Activated CD8-positive, alpha-beta memory T cell treated with anti-CD3 and anti-CD28 coated beads for 24 hours (primary cell): ENCODE measurements around the gene ADAM23.

Source experiments
- DNase-seq: peaks from one replicate; pipeline ENCODE4 v3.0.0-alpha.2; 2020

ADAM23 gene

GRCh38 chr2:206512999-206513398 lies 69.7 kb downstream of the ADAM23 start:
- DNase-seq = no peak

DNA sequence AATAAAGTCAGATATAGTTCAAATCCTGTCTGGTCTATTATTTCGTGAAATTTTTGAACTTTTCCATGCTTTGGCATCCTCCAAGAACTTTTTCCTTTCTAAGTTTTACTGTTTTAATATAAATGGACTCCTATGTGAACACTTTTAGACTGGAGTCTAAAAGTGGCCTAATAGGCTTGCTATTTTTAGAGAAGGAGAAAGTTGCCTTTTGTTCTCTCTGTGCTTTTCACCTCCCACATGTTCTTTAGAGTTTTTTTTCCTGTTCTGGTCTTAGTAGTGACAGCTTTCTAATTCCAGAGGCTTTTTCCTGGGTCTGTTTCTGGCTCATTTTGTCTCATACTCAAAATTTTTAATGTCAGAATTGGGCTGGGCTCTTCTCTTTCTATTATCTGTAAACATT lies 72.2 kb downstream of the ADAM23 start:
- DNase-seq = no peak

GRCh38 chr2:206518997-206519396 lies 75.7 kb downstream of the ADAM23 start:
- no peak for DNase-seq

DNA sequence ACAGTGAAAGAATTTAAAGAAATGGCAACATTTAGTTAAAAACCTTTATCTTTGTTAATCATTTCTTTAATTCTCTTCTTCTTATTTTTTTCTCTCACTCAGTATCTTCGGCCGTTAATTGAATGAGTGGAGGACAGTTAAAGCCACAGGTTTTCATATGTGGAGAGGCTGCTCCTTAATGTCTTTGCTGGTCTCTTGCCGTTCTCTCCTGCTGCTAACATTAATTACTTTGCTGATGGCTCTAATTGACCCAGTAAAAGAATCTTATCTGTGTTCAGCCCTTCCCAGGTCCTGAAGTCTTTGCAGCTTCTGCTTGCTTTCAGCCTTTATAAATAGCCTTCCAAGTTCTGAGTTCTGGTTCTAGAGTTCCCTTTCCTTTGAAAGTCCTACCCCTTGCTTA lies 77.1 kb downstream of the ADAM23 start:
- no peak for DNase-seq

DNA sequence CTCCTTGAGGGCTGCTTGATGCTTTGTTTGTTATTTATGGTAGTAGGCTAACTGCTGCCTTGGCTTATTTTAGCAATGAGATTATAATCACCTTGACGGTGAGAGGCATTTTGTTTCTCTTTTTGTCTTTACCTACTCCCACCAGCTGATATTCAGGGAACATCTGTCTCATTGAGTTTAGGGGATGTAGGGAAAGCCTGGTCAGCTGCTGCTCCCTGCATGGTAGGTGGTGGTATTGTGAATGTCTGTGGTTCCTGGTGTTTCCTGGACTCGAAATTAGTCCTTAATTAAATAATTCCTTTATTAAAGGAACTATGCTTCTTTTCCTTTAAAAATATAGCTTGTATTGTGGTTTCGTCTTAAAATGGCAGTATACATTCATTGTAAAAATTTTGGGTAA lies 77.8 kb downstream of the ADAM23 start:
- no peak for DNase-seq

- no peak for DNase-seq
Measured at GRCh38 chr2:206521612-206522011, 78.3 kb downstream of the ADAM23 start.

- DNase-seq = no peak
Measured at GRCh38 chr2:206526416-206526815, 83.1 kb downstream of the ADAM23 start.

- DNase-seq = no peak
Measured at GRCh38 chr2:206527153-206527552, 83.8 kb downstream of the ADAM23 start.

GRCh38 chr2:206530727-206531126 lies 87.4 kb downstream of the ADAM23 start:
- no peak for DNase-seq

DNA sequence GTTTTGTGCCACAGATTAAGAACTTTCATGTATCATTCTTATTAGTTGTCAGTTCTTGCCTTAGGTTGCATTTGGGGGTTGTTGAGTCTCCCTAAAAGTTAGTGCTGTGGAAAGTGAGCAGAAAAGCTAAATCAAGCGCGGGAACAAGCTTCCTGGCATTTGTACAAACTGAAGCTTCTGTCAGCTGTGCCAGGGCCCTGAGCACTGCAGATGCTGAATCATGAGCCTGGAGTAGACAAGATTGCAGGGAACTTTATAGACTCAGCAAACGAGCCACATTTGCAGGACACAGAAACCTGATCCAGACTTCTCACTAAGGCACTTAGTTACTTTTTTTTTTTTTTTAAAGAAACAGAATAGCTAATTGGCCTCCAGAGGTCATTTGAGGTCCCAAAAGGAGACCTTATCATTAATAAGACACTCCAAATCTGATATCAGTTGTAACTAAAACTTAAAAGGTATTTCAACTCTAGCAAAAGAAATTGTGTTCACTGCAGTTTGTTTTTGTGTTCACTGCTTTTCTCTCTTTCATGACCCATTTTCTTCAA lies 88.7 kb downstream of the ADAM23 start:
- DNase-seq = no peak

DNA sequence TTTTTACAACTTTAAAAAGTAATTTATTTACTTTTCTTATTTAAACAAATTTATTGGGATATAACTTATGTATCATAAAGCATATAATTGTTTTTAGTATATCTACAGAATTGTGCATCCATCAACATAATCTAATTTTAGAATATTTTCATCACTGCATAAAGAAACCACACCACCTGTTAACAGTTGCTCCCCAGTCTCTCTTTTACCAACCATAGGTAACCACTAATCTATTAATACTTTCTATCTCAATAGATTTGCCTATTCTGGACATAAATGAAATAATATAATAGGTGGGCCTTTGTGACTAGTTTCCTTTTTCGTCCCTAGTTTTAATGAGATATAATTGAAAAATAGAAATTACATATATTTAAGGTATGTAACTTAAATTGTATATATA lies 90.6 kb downstream of the ADAM23 start:
- no peak for DNase-seq

- DNase-seq = no peak
Measured at GRCh38 chr2:206535260-206535986, 92.1 kb downstream of the ADAM23 start.

DNA sequence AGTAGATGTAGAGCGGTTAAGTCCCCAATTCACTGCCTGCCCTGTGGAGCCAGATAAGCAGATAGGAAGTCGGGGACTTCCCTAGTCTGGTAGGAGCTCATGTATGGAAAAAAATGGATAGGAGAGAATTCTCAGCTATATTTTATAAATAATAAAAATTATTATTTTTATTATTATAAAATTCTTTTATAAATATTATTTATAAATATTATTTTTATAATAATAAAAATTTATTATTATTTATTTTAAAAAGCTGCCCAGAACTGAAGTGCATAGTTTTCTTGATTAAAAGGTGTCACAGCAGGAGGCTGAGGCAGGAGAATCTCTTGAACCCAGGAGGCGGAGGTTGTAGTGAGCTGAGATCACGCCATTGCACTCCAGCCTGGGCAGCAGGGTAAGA lies 97.4 kb downstream of the ADAM23 start:
- no peak for DNase-seq

DNA sequence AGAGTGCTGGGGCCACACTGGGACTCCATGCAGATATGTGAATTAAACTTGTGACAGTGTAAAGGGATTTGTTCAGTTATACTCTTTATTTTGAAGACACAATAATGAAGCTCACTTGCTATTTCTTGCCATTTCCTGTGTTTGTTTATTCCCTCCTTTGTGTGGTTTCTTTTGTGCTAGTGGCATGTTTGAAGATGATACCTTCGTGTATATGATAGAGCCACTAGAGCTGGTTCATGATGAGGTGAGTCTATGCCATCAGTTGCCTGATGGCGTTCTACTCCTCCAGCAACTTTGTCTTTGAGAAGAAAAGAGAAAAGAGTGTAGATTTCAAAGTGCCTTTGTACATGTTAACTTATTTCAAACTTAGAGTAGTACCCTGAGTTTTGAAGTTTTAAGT lies 99.7 kb downstream of the ADAM23 start:
- no peak for DNase-seq

DNA sequence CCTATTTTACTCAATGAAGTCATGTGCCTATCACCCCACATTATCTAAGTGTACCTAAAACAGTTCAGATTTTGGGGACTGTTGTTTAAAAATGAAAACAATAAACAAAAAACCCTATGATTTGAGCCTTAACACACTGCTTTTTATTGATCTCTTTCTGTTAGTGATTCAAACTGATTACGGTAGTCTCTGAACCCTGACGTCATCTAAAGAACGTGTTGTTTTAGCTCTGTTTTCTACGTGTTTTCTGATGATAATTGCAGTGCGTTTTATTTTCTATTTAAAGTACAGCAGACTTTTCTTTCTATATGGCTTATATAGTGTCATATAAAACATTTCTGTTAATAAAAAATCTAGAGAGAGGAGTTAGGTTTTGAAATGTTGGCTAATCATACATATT lies 105.1 kb downstream of the ADAM23 start:
- no peak for DNase-seq

GRCh38 chr2:206555721-206556120 lies 112.4 kb downstream of the ADAM23 start:
- no peak for DNase-seq

DNA sequence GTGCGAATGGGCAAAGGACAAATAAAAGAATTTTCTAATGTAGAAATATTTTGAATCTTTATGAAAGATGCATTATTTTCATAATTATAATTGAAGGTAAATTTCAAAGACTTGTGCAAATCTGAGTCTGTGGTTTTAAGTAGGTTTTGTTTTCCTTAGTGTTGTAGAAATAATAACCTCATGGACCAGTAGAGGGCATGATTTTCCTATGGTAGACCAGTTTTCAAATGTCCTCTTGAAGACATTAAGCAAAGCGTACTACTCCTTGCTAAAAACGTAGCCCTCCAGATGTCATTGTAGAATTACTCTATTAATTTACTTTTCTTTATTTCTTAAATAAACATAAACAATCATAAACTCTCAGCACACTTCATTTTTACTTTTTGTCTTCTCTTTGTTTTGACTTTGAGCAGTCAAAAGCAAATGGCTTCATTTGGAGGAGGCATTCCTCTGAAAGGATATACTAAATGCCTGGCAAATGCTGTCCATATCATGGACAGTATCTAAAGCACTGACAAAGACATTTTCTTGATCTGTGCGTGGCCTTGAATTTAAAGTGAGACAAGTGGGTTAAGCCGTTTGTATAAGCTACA lies 113.1 kb downstream of the ADAM23 start:
- no peak for DNase-seq

GRCh38 chr2:206557321-206557720 lies 114.0 kb downstream of the ADAM23 start:
- no peak for DNase-seq

GRCh38 chr2:206558492-206558891 lies 115.2 kb downstream of the ADAM23 start:
- DNase-seq = no peak

GRCh38 chr2:206561962-206562361 lies 118.6 kb downstream of the ADAM23 start:
- DNase-seq = no peak

DNA sequence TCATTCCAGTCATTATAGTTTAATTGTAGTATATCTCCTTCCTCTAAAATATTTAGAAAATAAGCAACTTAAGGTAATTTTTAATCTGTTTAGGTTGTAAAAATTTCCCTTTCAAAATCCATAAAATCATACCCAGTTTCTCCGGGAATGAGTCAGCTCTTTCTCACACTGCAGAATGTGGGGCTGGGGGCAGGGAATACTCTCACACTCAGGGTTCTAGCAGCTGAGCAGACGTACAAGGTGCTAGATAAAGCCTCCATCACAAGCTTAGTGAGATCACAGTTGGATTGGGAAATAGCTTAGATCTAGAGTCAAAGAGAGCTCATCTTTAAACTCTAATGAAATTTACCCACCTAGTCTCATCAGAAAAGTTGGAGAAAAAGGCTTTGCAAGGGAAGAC lies 119.0 kb downstream of the ADAM23 start:
- DNase-seq = no peak

- no peak for DNase-seq
Measured at GRCh38 chr2:206563374-206563773, 120.0 kb downstream of the ADAM23 start.

DNA sequence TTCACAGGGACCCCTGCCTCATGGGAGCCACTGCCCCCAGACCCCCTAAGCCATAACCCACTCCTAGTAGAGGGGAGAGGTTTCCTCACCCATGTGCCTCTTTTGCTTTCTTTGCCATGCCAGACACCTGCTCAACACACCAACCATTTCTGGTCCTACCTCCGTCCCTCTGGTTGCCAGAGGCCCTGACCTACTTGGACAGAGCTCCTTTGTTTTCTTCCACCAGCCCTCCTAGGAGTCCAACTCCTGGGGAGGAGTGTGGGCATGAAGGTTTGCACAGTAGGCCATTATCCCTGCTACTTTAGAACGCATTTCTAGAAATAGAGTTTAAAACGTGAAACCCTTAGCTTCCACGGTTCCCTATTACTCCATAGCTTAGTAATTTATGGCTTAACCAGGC lies 122.3 kb downstream of the ADAM23 start:
- no peak for DNase-seq

DNA sequence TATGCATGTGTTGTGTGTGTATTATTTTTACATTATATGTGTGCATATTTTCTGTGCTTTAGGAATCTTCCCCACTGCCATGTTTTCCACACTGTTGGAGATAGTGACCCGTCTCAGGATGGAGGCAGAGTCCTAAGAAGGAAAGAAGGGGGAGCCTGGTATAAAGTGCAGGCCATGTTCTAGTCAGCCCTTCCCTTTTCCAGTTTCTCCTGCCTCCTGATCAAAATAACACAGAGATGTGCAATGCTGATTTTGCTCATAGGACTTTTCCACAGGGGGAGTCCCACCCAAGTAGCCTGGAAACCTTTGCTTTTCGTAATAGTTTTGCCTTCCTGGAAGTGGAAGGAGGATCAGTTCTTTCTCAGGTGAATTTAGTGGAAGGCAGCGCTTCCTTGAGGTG lies 126.1 kb downstream of the ADAM23 start:
- DNase-seq = no peak

DNA sequence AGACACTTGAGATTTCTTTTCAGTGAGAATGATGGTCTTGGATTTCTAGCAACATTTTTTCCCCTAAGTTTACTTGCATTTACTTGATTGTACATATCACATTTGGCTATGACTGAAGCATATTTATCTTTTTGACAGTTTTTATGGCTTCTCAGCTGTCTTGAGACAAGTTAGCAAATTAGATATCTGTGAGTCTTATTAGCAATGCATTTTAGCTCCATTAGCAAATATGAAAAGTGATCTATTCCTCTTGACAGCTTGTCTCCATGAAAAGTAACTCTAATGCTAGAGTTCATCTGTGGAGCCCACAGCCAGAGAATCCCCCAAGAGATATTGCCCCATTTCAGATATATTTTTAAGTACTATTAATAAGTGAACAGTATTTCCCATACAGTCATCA lies 126.9 kb downstream of the ADAM23 start:
- no peak for DNase-seq
